Erythroblast (primary cell): ENCODE measurements around the gene ACIN1.

Experiments
- GATA1 ChIP-seq: IDR thresholded peaks from 2 replicates; pipeline ENCODE4 v1.6.1; 2011; ENCODE audit warnings: low read depth, mild to moderate bottlenecking, control low read depth, low read length, moderate library complexity
- POLR2A ChIP-seq: IDR thresholded peaks from 2 replicates; pipeline ENCODE4 v1.6.1; 2011; ENCODE audit warnings: mild to moderate bottlenecking, low read length

DNA sequence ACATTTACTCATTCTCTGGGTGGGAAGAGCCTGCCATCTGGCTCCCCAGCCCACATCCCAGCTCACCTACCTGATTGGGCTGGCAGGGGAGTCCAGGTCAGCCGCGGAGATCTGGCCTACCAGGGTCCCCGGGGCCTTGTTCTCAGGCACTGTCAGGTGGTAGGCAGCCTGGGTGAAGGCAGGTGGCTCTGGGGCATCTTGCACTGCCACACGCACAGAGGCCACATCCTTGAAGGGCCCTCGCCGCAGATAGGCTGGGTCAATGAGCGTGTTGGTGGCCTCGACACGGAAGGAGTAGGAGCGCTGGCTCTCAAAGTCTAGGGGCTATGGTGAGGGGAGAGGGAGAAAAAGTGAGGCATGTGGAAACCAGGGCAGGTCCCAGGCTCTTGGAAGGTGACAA is 41.5 kb downstream of the ACIN1 start:
- TF ChIP-seq POLR2A, result no peak
- no peak for TF ChIP-seq GATA1
